Activated B cell treated with CpG ODN at 0.5 μM for 24 hours (primary cell): ENCODE measurements around the gene XPC. TPM values are rescaled to one million over a fixed set of nuclear protein-coding genes. Genes with fewer than 3 reads are reported as not detected.
A peak's percentile ranks its signal among the peaks of the same experiment; 100 is the strongest.

ENCODE experiments used
- ATAC-seq: fragments of 200-7000 bp; cut with Tn5 transposase; one replicate; pipeline ENCODE4 v1.10.0; 2021; ENCODE audit warnings: low read depth, mild to moderate bottlenecking, moderate library complexity
- CTCF ChIA-PET: fragments of 350-600 bp; sonication (Branson Sonifier 250); formaldehyde crosslinking; loops from one replicate; lab custom pipeline; 2021; ENCODE audit warnings: antibody characterized with exemption; lab: Charles Lee
- POLR2A ChIA-PET: fragments of 350-600 bp; sonication (Branson Sonifier 250); formaldehyde crosslinking; loops from one replicate; lab custom pipeline; 2021; ENCODE audit warnings: antibody characterized with exemption; lab: Charles Lee
- DNase-seq: peaks from one replicate; pipeline ENCODE4 v3.0.0; 2022
- H3K27ac Mint-ChIP-seq: one replicate; pipeline ENCODE4 v1.8.0; 2020; ENCODE audit warnings: mixed read lengths
- H3K27me3 Mint-ChIP-seq: one replicate; pipeline ENCODE4 v1.8.0; 2021; ENCODE audit warnings: mixed read lengths
- H3K36me3 Mint-ChIP-seq: one replicate; pipeline ENCODE4 v1.8.0; 2021; ENCODE audit warnings: low read depth, mixed read lengths
- H3K4me1 Mint-ChIP-seq: one replicate; pipeline ENCODE4 v1.8.0; 2021; ENCODE audit warnings: mixed read lengths
- H3K4me3 Mint-ChIP-seq: one replicate; pipeline ENCODE4 v1.8.0; 2020; ENCODE audit warnings: mild to moderate bottlenecking, mixed read lengths
- H3K9me3 Mint-ChIP-seq: one replicate; pipeline ENCODE4 v1.8.0; 2020; ENCODE audit warnings: mixed read lengths
- CTCF ChIP-seq: fragments of 200-600 bp; IDR thresholded peaks from one replicate; pipeline ENCODE4 v1.8.0; 2022; ENCODE audit warnings: antibody characterized with exemption, mild to moderate bottlenecking
- intact Hi-C: fragments of 100-400 bp; cut with micrococcal nuclease; formaldehyde crosslinking; loops from one replicate; pipeline ENCODE4 v1.15.1; 2024
- total RNA-seq: library from RNA; stranded (reverse); gene quantifications from 2 replicates; pipeline ENCODE4 v1.2.3, GENCODE V29; 2022

Gene XPC
- total RNA-seq, 1 donor from 2014 or later, result 35.4 TPM

DNA sequence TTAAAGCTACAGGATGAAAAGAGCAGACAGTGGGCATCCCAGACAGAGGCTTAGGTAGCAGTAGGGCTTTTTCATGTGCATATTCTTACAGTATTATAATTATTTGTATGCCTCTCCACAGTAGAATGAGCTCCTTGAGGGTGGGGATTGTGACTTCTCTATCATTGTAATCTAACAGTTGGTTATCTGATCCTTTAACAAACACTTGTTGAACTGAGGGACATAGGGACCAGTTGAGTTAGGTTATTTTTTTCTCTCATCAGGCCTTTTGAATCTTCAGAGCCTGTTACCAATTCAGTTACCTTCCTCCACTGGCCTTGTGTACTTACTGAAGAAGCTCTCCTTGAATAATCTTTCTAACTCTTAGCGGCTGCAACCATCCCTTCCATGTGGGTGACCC lies 1.4 kb upstream of the XPC start:
- intact Hi-C loops, result loop anchor here (2.0 to 10.0 kb wide), 3 partner anchors 685 to 1697 kb away; partner anchors contain the start of genes MKRN2 and TSEN2
- ChIA-PET CTCF (interaction anchor here (1.9 kb wide), 1 partner anchor 24 kb away, joined by 7 read pairs; no protein-coding TSS in a partner anchor), POLR2A (interaction anchor here (2.1 to 3.4 kb wide), 3 partner anchors 56 to 253 kb away, joined by 14 to 61 read pairs (median 18); partner anchors contain the start of genes CHCHD4, SLC6A6 and TMEM43)
- Mint-ChIP-seq H3K4me3 (peak overlapping the region; percentile 97), H3K27me3 (no peaks in the 10 kb centered on the region), H3K9me3 (no peaks in the 10 kb centered on the region), H3K36me3 (peaks cover 39% of the 10 kb centered on the region), H3K4me1 (peaks cover 56% of the 10 kb centered on the region), H3K27ac (peak overlapping the region; percentile 56)
- ATAC-seq (no peak), DNase-seq (no peak)
- no peak for TF ChIP-seq CTCF

DNA sequence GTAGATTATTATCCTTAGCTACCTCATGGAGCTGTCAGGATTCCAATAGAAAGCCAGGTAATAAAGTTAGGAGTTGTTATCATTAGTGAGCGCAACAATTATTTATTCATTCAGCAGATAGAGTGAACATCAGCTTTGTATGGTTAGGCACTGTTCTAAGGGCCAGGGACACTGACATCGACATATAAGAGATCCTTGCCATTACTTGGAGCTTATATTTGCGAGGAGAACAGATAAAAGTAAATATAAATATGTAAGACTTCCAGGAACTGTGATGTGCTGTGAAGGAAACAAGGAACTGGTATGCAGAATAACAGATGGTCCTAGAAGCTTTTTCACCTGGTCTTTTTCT lies 689 bp upstream of the XPC start:
- H3K36me3 Mint-ChIP-seq, result peaks cover 38% of the 10 kb centered on the region
- intact Hi-C loops, result loop anchor here (2.0 to 10.0 kb wide), 3 partner anchors 684 to 1697 kb away; partner anchors contain the start of genes MKRN2 and TSEN2
- H3K27me3 Mint-ChIP-seq, result no peaks in the 10 kb centered on the region
- peak overlapping the region; percentile 98 for H3K27ac Mint-ChIP-seq
- TF ChIP-seq CTCF, result no peak
- peak overlapping the region; percentile 97 for H3K4me3 Mint-ChIP-seq
- no peak for DNase-seq
- H3K9me3 Mint-ChIP-seq, result no peaks in the 10 kb centered on the region
- no peak for ATAC-seq
- ChIA-PET CTCF (interaction anchor here (1.1 to 1.9 kb wide), 4 partner anchors 24 to 283 kb away, joined by 3 to 7 read pairs (median 4); partner anchors contain the start of genes CHCHD4 and TMEM43), POLR2A (interaction anchor here (0.8 to 3.4 kb wide), 13 partner anchors 19 to 920 kb away, joined by 3 to 61 read pairs (median 5); partner anchors contain the start of genes CCDC174, CHCHD4, RBSN and SLC6A6)
- peaks cover 63% of the 10 kb centered on the region for H3K4me1 Mint-ChIP-seq

DNA sequence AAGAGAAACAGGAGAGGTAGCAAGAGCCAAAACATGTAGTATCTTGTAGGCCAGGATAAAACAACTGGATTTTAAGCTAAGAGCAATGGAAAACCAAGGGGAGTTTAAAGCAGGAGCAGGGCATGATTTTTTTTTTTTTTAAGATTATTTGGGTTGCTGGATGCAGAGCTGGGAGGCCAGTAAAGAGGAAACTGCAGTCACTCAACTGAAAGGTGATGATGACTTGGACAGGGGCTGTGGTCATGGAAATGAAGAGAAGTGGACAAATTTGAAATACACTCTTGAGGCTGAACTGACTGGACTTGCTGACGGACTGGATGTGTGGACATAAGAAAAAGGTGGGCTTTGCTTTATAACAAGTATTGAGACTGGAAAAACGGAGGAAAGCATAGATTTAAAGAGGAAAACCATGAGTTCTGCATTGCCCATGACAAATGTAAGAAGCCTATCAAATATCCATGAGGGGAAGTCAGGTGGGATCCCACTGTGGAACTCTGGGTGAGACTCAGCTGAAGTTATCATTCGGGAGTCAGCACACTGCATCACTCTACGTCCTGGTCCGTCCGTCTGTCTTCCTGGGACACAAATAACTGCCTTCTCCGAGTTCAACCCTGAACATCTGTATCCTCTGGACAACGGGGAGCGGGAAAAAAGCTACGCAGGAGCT lies 688 bp downstream of the XPC start:
- POLR2A ChIA-PET, result interaction anchor here (0.6 to 3.4 kb wide), 12 partner anchors 11 to 922 kb away, joined by 3 to 61 read pairs (median 4); partner anchors contain the start of genes CCDC174, CHCHD4, RBSN and SLC6A6
- H3K36me3 Mint-ChIP-seq, result peaks cover 33% of the 10 kb centered on the region
- DNase-seq, result no peak
- H3K4me3 Mint-ChIP-seq, result peak overlapping the region; percentile 97
- no peaks in the 10 kb centered on the region for H3K27me3 Mint-ChIP-seq
- TF ChIP-seq CTCF, result no peak
- intact Hi-C loops, result loop anchor here (1.0 to 10.0 kb wide), 11 partner anchors 33 to 1695 kb away; partner anchors contain the start of genes CCDC174, CHCHD4, MKRN2 and MRPS25
- H3K27ac Mint-ChIP-seq, result peak overlapping the region; percentile 98
- no peaks in the 10 kb centered on the region for H3K9me3 Mint-ChIP-seq
- no peak for ATAC-seq
- H3K4me1 Mint-ChIP-seq, result peaks cover 63% of the 10 kb centered on the region
- CTCF ChIA-PET, result interaction anchor here (1.1 to 1.6 kb wide), 3 partner anchors 34 to 281 kb away, joined by 3 to 5 read pairs (median 4); partner anchors contain the start of genes CHCHD4 and TMEM43

DNA sequence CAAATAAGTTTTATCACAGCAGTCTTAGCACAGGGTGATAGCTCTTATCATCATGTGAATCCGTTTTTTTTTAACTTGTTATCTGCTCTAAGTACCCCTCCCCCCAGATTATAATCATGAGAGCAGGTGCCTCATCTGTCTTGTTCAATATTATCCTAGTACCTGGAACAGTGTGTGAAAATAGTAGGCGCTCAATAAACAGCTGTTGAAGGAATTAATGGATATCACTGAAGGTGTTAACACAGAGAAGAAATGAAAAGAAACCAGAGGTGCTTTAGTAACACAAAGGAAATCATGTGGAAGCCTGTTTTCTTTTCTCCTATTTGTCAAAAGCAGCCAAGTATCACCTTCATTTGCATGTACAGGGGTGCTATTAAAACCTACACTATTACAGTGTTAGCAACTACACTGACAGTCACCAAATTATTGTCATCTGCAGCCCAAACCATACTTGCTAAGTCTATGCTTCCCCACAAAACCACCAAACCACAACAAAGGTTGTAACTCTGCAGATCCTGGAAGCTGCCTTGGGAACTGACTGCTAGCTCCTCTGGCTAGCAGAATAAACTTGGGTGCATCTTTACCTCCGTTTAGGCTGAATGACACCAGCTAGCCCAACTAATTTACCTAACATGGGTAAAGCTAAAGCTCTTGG lies 2.9 kb downstream of the XPC start:
- TF ChIP-seq CTCF, result no peak
- H3K27ac Mint-ChIP-seq, result peak overlapping the region; percentile 75
- H3K36me3 Mint-ChIP-seq, result peaks cover 36% of the 10 kb centered on the region
- no peaks in the 10 kb centered on the region for H3K27me3 Mint-ChIP-seq
- peak overlapping the region; percentile 42 for H3K4me3 Mint-ChIP-seq
- ATAC-seq, result no peak
- no peak for DNase-seq
- ChIA-PET POLR2A (interaction anchor here (0.5 to 1.2 kb wide), 5 partner anchors 50 to 1096 kb away, joined by 3 to 4 read pairs (median 3); partner anchors contain the start of genes CHCHD4 and TMEM43), CTCF (no interaction called here)
- intact Hi-C loops, result loop anchor here (2.0 to 10.0 kb wide), 3 partner anchors 17 to 1693 kb away; partner anchors contain the start of gene TSEN2
- peaks cover 61% of the 10 kb centered on the region for H3K4me1 Mint-ChIP-seq
- no peaks in the 10 kb centered on the region for H3K9me3 Mint-ChIP-seq
